Uterus (tissue), 2 donors: ENCODE data around the gene MRPL42.

Experiments
- CTCF ChIP-seq, 4 experiments: fragments of 200-600 bp in 2 of 4; fragments of 450-650 bp in 2 of 4; sonication (generic) in 2 of 4; IDR thresholded peaks; one replicate each; pipeline ENCODE4 v1.5.1; 2016 to 2019; ENCODE audit warnings: antibody characterized with exemption in 4 of 4, mild to moderate bottlenecking in 2 of 4, moderate library complexity in 1 of 4
- POLR2A ChIP-seq, 2 donors: fragments of 450-650 bp; IDR thresholded peaks; one replicate each; pipeline ENCODE4 v1.6.1; 2016; ENCODE audit warnings: antibody characterized with exemption in 2 of 2, mild to moderate bottlenecking in 1 of 2, moderate library complexity in 1 of 2

GRCh38 chr12:93426412-93426805, 40.9 kb upstream of the MRPL42 start:
- TF ChIP-seq CTCF (IDR thresholded peaks at IDR 0.05) (no peak), POLR2A (IDR thresholded peaks at IDR 0.05) (no peak)
